Keratinocyte (primary cell): ENCODE data around the gene SUSD6. TPM values are rescaled to one million over a fixed set of nuclear protein-coding genes. Genes with fewer than 3 reads are reported as not detected.
A peak's percentile ranks its signal among the peaks of the same experiment; 100 is the strongest.

Experiments used
- DNase-seq: peaks from one replicate; pipeline ENCODE4 v3.0.0-alpha.2; 2011; ENCODE audit warnings: low read depth, missing footprints, low spot score
- FAIRE-seq: peaks from 2 replicates; lab custom pipeline; 2011; peaks lifted over from hg19 to GRCh38; lab: Jason Lieb, UNC
- H2AFZ ChIP-seq: 2 replicates; pipeline ENCODE4 v1.6.0; 2012; ENCODE audit warnings: low read length, control low read depth, inconsistent platforms; ENCODE audit not compliant: control insufficient read depth
- H3K27ac ChIP-seq: 2 replicates; pipeline ENCODE4 v1.5.1; 2011; ENCODE audit warnings: low read length; ENCODE audit not compliant: control insufficient read depth, insufficient read depth
- H3K27me3 ChIP-seq: 3 replicates; pipeline ENCODE4 v1.6.0; 2011; ENCODE audit warnings: low read length; ENCODE audit not compliant: control insufficient read depth, insufficient read depth; ENCODE audit errors: extremely low read depth
- H3K36me3 ChIP-seq, 2 experiments: 2 replicates in 1 of 2; 3 replicates in 1 of 2; pipeline ENCODE4 v1.5.1; 2011; ENCODE audit warnings: low read length in 2 of 2, mild to moderate bottlenecking in 1 of 2; ENCODE audit not compliant: control insufficient read depth in 2 of 2, insufficient read depth in 2 of 2; ENCODE audit errors: extremely low read depth in 1 of 2
- H3K4me1 ChIP-seq: 3 replicates; pipeline ENCODE4 v1.5.1; 2011; ENCODE audit warnings: low read length; ENCODE audit not compliant: control insufficient read depth, insufficient read depth; ENCODE audit errors: extremely low read depth
- H3K4me2 ChIP-seq: 3 replicates; pipeline ENCODE4 v1.6.0; 2011; ENCODE audit warnings: low read depth, low read length; ENCODE audit not compliant: control insufficient read depth, insufficient read depth; ENCODE audit errors: extremely low read depth
- H3K4me3 ChIP-seq, 3 experiments: fragments of 200-600 bp in 1 of 3; sonication (generic) in 1 of 3; 2 replicates in 2 of 3; 3 replicates in 1 of 3; pipeline ENCODE4 v1.5.1; 2011 to 2016; ENCODE audit warnings: low read length in 3 of 3, mild to moderate bottlenecking in 3 of 3, control low read depth in 2 of 3, inconsistent platforms in 1 of 3, low read depth in 1 of 3, mixed read lengths in 1 of 3, mixed run types in 1 of 3, moderate library complexity in 1 of 3; ENCODE audit not compliant: control insufficient read depth in 2 of 3, insufficient read depth in 2 of 3; ENCODE audit errors: extremely low read depth in 1 of 3
- H3K79me2 ChIP-seq: 2 replicates; pipeline ENCODE4 v1.6.0; 2012; ENCODE audit warnings: low read length; ENCODE audit not compliant: control insufficient read depth, insufficient read depth
- H3K9ac ChIP-seq: 3 replicates; pipeline ENCODE4 v1.6.0; 2011; ENCODE audit warnings: low read length; ENCODE audit not compliant: control insufficient read depth, insufficient read depth; ENCODE audit errors: extremely low read depth
- H3K9me1 ChIP-seq: 3 replicates; pipeline ENCODE4 v1.6.0; 2011; ENCODE audit warnings: low read length; ENCODE audit not compliant: control insufficient read depth, insufficient read depth; ENCODE audit errors: extremely low read depth
- H3K9me3 ChIP-seq: 2 replicates; pipeline ENCODE4 v1.5.1; 2012; ENCODE audit warnings: low read depth, low read length; ENCODE audit not compliant: control insufficient read depth
- H4K20me1 ChIP-seq: 3 replicates; pipeline ENCODE4 v1.6.0; 2011; ENCODE audit warnings: low read length; ENCODE audit not compliant: control insufficient read depth, insufficient read depth; ENCODE audit errors: extremely low read depth
- EZH2 ChIP-seq: IDR thresholded peaks from one replicate; pipeline ENCODE4 v1.6.1; 2012; ENCODE audit warnings: inconsistent platforms, mild to moderate bottlenecking, low read length, moderate library complexity
- dilution Hi-C: fragments of 300-500 bp; cut with MboI; formaldehyde crosslinking; loops from one replicate; pipeline ENCODE4 v1.7.0; 2020; ENCODE audit warnings: low sequenced_read_pairs; ENCODE audit not compliant: extremely low pct_ligation_motif_present
- polyA plus RNA-seq, 5 experiments: library from polyadenylated mRNA; depleted of rRNA in 3 of 5; stranded (reverse) in 3 of 5; stranded (forward) in 1 of 5; unstranded in 1 of 5; fragments of >200 nt; gene quantifications; 1 replicate in 1 of 5; 2 replicates in 3 of 5; 3 replicates in 1 of 5; pipeline versions ENCODE4 v1.2.1 to v1.2.3, GENCODE V29; 2011 to 2012; ENCODE audit warnings: missing spikeins in 2 of 5, low read depth in 1 of 5, low replicate concordance in 1 of 5
- TF ChIP-seq, protein P1 (sequence below), 3 experiments: IDR thresholded peaks in 1 of 3; conservative IDR thresholded peaks in 1 of 3; optimal IDR thresholded peaks in 1 of 3; 2 replicates in 2 of 3; 3 replicates in 1 of 3; pipeline versions ENCODE3 to v1.5.1; 2011; ENCODE audit warnings: low read length in 3 of 3, mild to moderate bottlenecking in 3 of 3, moderate library complexity in 2 of 3, control low read depth in 1 of 3, inconsistent platforms in 1 of 3; ENCODE audit not compliant: insufficient read depth in 2 of 3; ENCODE audit errors: extremely low read depth in 1 of 3

SUSD6 gene
- polyA plus RNA-seq, 1 donor (not counting 4 experiments of a cell fraction or from before 2014, with no cell fraction given), result 10.5 TPM

DNA sequence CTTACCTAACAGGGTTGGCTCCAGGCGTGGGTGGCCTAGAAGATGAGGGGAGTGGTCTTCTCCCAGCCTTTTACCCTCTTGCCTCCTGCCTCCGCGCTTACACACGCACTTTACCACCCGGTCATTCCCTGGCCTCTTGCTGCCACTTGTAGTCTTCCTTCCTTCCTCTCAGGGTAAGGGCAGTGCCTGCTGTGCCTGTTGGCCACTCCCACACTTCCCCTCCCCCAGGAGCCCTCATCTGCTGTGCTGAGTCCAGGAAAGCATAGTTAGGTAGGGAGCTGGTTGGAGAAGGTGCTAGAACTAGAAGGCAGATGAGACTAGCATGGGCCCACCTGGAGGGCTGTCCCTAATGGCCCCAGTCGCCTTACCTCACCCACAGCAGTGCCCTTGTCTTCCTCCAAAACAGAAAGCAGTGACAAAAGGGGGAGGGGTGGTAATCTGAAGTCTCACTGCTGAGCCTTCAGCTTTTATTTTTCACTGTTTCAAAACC is 101.2 kb downstream of the SUSD6 start:
- Histone ChIP-seq H3K27ac (peak overlapping the region; percentile 91), H3K9me3 (no peaks in the 10 kb centered on the region), H2AFZ (peak overlapping the region; percentile 7), H3K79me2 (no peaks in the 10 kb centered on the region), H3K9me1 (no peaks in the 10 kb centered on the region), H3K4me3 (peak overlapping the region in 2 of 3 experiments; percentile 55 to 58), H3K4me1 (peaks cover 44% of the 10 kb centered on the region), H3K4me2 (peak overlapping the region; percentile 94), H3K27me3 (no peaks in the 10 kb centered on the region), H3K9ac (peak overlapping the region; percentile 73), H4K20me1 (no peaks in the 10 kb centered on the region), H3K36me3 (peaks cover 9 to 13% of the 10 kb centered on the region in 2 experiments)
- TF ChIP-seq, protein P1, sequence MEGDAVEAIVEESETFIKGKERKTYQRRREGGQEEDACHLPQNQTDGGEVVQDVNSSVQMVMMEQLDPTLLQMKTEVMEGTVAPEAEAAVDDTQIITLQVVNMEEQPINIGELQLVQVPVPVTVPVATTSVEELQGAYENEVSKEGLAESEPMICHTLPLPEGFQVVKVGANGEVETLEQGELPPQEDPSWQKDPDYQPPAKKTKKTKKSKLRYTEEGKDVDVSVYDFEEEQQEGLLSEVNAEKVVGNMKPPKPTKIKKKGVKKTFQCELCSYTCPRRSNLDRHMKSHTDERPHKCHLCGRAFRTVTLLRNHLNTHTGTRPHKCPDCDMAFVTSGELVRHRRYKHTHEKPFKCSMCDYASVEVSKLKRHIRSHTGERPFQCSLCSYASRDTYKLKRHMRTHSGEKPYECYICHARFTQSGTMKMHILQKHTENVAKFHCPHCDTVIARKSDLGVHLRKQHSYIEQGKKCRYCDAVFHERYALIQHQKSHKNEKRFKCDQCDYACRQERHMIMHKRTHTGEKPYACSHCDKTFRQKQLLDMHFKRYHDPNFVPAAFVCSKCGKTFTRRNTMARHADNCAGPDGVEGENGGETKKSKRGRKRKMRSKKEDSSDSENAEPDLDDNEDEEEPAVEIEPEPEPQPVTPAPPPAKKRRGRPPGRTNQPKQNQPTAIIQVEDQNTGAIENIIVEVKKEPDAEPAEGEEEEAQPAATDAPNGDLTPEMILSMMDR (optimal IDR thresholded peaks at IDR 0.05 in 1 of 3, IDR thresholded peaks at IDR 0.05 in 1 of 3, conservative IDR thresholded peaks at IDR 0.05 in 1 of 3; ENCODE audit: extremely low read depth in 1 of 3, insufficient read depth in 2 of 3, low read length in 3 of 3), result no peak
- TF ChIP-seq EZH2, result no peak
- dilution Hi-C loops, result no loop called here
- DNase-seq, result no peak
- peak; percentile 87 for FAIRE-seq

DNA sequence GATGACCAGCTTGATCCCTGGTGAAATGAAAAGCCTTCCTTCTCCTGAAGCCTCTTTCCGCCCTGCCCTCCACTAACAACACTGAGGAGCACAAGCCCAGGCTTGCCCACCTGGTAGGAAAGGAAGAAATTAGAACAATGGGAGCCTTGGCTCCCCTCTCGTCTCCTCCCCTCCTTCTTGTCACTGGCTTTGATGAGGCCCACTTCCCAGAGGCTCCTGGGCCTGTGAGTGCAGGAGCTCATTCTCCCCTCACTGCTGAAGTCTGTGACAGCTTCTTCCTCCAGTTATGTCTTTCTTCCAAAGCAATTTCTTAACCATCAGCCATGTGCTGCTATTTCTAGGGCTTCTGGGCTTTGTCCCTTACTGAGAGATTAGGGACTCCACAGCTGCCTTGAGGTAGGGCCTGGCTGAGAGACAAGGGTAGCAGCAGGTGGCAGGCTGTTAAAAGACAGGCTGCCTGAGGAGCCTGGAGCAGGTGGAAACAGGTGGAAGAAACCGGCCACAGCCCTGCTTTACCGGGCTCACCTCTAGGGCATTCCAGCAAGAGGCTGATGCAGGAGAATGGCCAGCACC is 101.9 kb downstream of the SUSD6 start:
- Histone ChIP-seq H3K79me2 (no peaks in the 10 kb centered on the region), H3K9ac (peak overlapping the region; percentile 73), H3K9me3 (no peaks in the 10 kb centered on the region), H3K4me2 (peak overlapping the region; percentile 94), H3K27me3 (no peaks in the 10 kb centered on the region), H3K9me1 (no peaks in the 10 kb centered on the region), H3K4me1 (peaks cover 44% of the 10 kb centered on the region), H4K20me1 (no peaks in the 10 kb centered on the region), H3K36me3 (peaks cover 9 to 13% of the 10 kb centered on the region in 2 experiments), H2AFZ (no peak overlapping the region), H3K4me3 (peak overlapping the region in 2 of 3 experiments; percentile 55 to 58), H3K27ac (peak overlapping the region; percentile 91)
- TF ChIP-seq, protein P1 (optimal IDR thresholded peaks at IDR 0.05 in 1 of 3, IDR thresholded peaks at IDR 0.05 in 1 of 3, conservative IDR thresholded peaks at IDR 0.05 in 1 of 3; ENCODE audit: extremely low read depth in 1 of 3, insufficient read depth in 2 of 3, low read length in 3 of 3), result peak in 1 of 3 experiments; percentile 13
- TF ChIP-seq EZH2, result no peak
- FAIRE-seq, result peak; percentile 77
- DNase-seq, result peak; percentile 38
- dilution Hi-C loops, result no loop called here
